Common myeloid progenitor, CD34-positive (primary cell): ENCODE data around the gene RSBN1L.

Experiments
- CTCF ChIA-PET: fragments of 350-600 bp; sonication (Branson Sonifier 250); formaldehyde crosslinking; loops from one replicate; lab custom pipeline; 2021; ENCODE audit warnings: antibody characterized with exemption; lab: Charles Lee
- POLR2A ChIA-PET: fragments of 350-600 bp; sonication (Branson Sonifier 250); formaldehyde crosslinking; loops from one replicate; lab custom pipeline; 2021; ENCODE audit warnings: antibody characterized with exemption; lab: Charles Lee
- DNase-seq, 3 donors: peaks; one replicate each; pipeline versions ENCODE4 v3.0.0 to v3.0.0-alpha.2; 2013
- H3K27ac ChIP-seq, 2 experiments: 1 replicate in 1 of 2; 2 replicates in 1 of 2; pipeline ENCODE4 v1.7.0; 2013; ENCODE audit warnings: inconsistent platforms in 2 of 2, low read length in 2 of 2, mild to moderate bottlenecking in 2 of 2, low read depth in 1 of 2, moderate library complexity in 1 of 2; ENCODE audit not compliant: severe bottlenecking in 2 of 2, insufficient read depth in 1 of 2, poor library complexity in 1 of 2
- H3K27me3 ChIP-seq, 5 experiments: replicated peaks in 2 of 5; 1 replicate in 3 of 5; 2 replicates in 2 of 5; pipeline versions ENCODE4 v1.6.1 to v1.7.0; 2013; ENCODE audit warnings: low read length in 4 of 5, mild to moderate bottlenecking in 2 of 5, moderate library complexity in 2 of 5, inconsistent platforms in 1 of 5; ENCODE audit not compliant: insufficient read depth in 5 of 5, control insufficient read depth in 4 of 5
- H3K36me3 ChIP-seq, 4 experiments: 1 replicate in 2 of 4; 2 replicates in 2 of 4; pipeline versions ENCODE4 v1.6.1 to v1.7.0; 2013; ENCODE audit warnings: low read length in 3 of 4, control low read depth in 1 of 4, mild to moderate bottlenecking in 1 of 4; ENCODE audit not compliant: control insufficient read depth in 4 of 4, insufficient read depth in 4 of 4
- H3K4me1 ChIP-seq, 4 experiments: 1 replicate in 3 of 4; 2 replicates in 1 of 4; pipeline versions ENCODE4 v1.6.1 to v1.7.1; 2013; ENCODE audit warnings: low read length in 3 of 4, mild to moderate bottlenecking in 3 of 4, control low read depth in 1 of 4, inconsistent platforms in 1 of 4, moderate library complexity in 1 of 4; ENCODE audit not compliant: control insufficient read depth in 4 of 4, insufficient read depth in 4 of 4; ENCODE audit errors: control extremely low read depth in 1 of 4
- H3K4me3 ChIP-seq, 7 experiments: 1 replicate in 4 of 7; 2 replicates in 3 of 7; pipeline versions ENCODE4 v1.5.1 to v1.7.0; 2013; ENCODE audit warnings: mild to moderate bottlenecking in 7 of 7, low read length in 6 of 7, moderate library complexity in 6 of 7, inconsistent platforms in 2 of 7, low read depth in 2 of 7, control low read depth in 1 of 7; ENCODE audit not compliant: insufficient read depth in 4 of 7, control insufficient read depth in 1 of 7; ENCODE audit errors: extremely low read depth in 1 of 7
- H3K9me3 ChIP-seq, 5 experiments: 1 replicate in 4 of 5; 2 replicates in 1 of 5; pipeline versions ENCODE4 v1.6.1 to v1.7.1; 2013; ENCODE audit warnings: low read length in 4 of 5, mild to moderate bottlenecking in 2 of 5, inconsistent platforms in 1 of 5, low read depth in 1 of 5, moderate library complexity in 1 of 5; ENCODE audit not compliant: control insufficient read depth in 4 of 5, insufficient read depth in 2 of 5; ENCODE audit errors: control extremely low read depth in 1 of 5
- WGBS: methylation state at CpG from one replicate; pipeline ENCODE4 v1.1.5; 2013; ENCODE audit not compliant: insufficient coverage; 5-methylcytosine and 5-hydroxymethylcytosine counted together

The RSBN1L gene

GRCh38 chr7:77664715-77665114 lies 31.5 kb upstream of the RSBN1L start:
- CTCF ChIA-PET, result interaction anchor here (1.0 to 2.1 kb wide), 6 partner anchors 9 to 95 kb away, joined by 3 to 9 read pairs (median 4); no protein-coding TSS in a partner anchor
- Histone ChIP-seq H3K27me3 (no peaks in the 10 kb centered on the region), H3K27ac (no peak overlapping the region), H3K4me3 (no peak overlapping the region), H3K4me1 (no peaks in the 10 kb centered on the region), H3K9me3 (no peaks in the 10 kb centered on the region), H3K36me3 (no peaks in the 10 kb centered on the region)
- POLR2A ChIA-PET, result no interaction called here
- no peak for DNase-seq

- DNase-seq, result no peak
- H3K36me3 ChIP-seq, result no peaks in the 10 kb centered on the region
- ChIA-PET CTCF (interaction anchor here (0.6 to 1.7 kb wide), 4 partner anchors 9 to 94 kb away, joined by 3 to 5 read pairs (median 4); no protein-coding TSS in a partner anchor), POLR2A (no interaction called here)
- no peaks in the 10 kb centered on the region for H3K9me3 ChIP-seq
- H3K4me1 ChIP-seq, result no peaks in the 10 kb centered on the region
- H3K27ac ChIP-seq, result no peak overlapping the region
- H3K4me3 ChIP-seq, result no peak overlapping the region
- H3K27me3 ChIP-seq, result no peaks in the 10 kb centered on the region
Measured at GRCh38 chr7:77665161-77665560, 31.1 kb upstream of the RSBN1L start.

DNA sequence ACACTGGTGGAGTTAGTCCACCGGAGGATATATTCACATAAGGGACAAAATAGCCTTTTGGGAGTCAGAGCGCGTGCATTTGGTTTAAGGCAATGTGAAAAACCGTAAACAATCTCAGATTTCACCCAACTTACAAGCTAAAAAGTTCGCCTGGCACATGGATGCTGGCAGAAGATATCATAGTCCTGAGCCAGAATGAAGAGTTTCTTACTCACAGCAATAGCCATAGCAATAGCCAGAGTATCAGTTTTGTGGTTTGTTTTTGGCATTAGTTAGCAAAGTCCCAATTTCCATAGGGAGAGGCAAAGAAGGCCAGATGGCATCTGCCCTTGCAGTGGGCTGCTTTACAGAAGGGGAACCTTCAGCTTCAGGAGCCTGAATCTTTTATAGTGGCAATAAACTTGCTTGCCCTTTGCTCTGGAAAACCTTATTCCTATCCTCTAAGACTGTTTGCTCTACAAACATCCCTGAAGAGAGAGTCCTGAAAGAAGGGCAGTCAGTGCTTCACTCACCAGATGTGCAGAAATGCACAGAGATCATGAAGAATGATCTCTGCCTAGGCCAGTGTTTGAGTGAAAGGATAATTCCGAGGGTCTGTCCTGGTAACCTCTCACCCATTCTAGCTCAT lies 28.7 kb upstream of the RSBN1L start:
- Histone ChIP-seq H3K9me3 (no peaks in the 10 kb centered on the region), H3K36me3 (no peaks in the 10 kb centered on the region), H3K4me1 (no peaks in the 10 kb centered on the region), H3K27me3 (no peaks in the 10 kb centered on the region), H3K4me3 (no peak overlapping the region), H3K27ac (no peak overlapping the region)
- WGBS, result 96% methylated on average over 4 of the region's 6 CpGs
- POLR2A ChIA-PET, result no interaction called here
- CTCF ChIA-PET, result interaction anchor here (1.0 to 1.3 kb wide), 4 partner anchors 12 to 93 kb away, joined by 4 to 6 read pairs (median 4); no protein-coding TSS in a partner anchor
- DNase-seq, result no peak

DNA sequence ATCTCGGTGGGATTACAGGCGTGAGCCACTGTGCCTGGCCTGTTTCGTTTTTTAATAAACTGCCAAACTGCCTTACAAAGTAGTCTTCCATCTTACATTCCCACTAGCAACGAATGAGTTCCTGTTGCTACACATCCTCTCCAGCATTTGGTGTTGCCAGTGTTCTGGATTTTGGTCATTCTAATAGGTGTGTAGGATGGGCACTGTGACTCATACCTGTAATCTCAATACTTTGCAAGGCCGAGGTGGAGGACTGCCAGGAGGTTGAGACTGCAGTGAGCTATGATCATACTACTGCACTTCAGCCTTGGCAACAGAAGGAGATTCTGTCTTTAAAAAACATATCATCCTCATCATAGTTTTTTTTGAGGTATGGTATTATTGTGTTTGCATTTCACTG lies 21.4 kb upstream of the RSBN1L start:
- Histone ChIP-seq H3K9me3 (no peaks in the 10 kb centered on the region), H3K4me3 (no peak overlapping the region), H3K27ac (no peak overlapping the region), H3K4me1 (no peaks in the 10 kb centered on the region), H3K27me3 (no peaks in the 10 kb centered on the region), H3K36me3 (no peaks in the 10 kb centered on the region)
- DNase-seq, result no peak
- WGBS, result no CpG with 5 or more reads among the region's 5 CpGs
- ChIA-PET POLR2A (no interaction called here), CTCF (interaction anchor here (0.7 to 2.4 kb wide), 4 partner anchors 10 to 261 kb away, joined by 3 to 11 read pairs (median 3); no protein-coding TSS in a partner anchor)

- H3K4me1 ChIP-seq, result no peaks in the 10 kb centered on the region
- DNase-seq, result no peak
- H3K36me3 ChIP-seq, result peaks cover 4 to 18% (median 12%) of the 10 kb centered on the region in 4 experiments
- ChIA-PET POLR2A (no interaction called here), CTCF (interaction anchor here (1.0 to 2.1 kb wide), 4 partner anchors 11 to 80 kb away, joined by 3 to 9 read pairs (median 5); no protein-coding TSS in a partner anchor)
- H3K9me3 ChIP-seq, result no peaks in the 10 kb centered on the region
- no peak overlapping the region for H3K27ac ChIP-seq
- H3K27me3 ChIP-seq, result no peaks in the 10 kb centered on the region
- H3K4me3 ChIP-seq, result no peak overlapping the region
Measured at GRCh38 chr7:77679608-77680007, 16.7 kb upstream of the RSBN1L start.

GRCh38 chr7:77680266-77680665 lies 16.0 kb upstream of the RSBN1L start:
- H3K27ac ChIP-seq, result no peak overlapping the region
- WGBS, result 100% methylated on average over 2 of the region's 7 CpGs
- peaks cover 4 to 18% (median 12%) of the 10 kb centered on the region in 4 experiments for H3K36me3 ChIP-seq
- H3K27me3 ChIP-seq, result no peaks in the 10 kb centered on the region
- no peak for DNase-seq
- no peaks in the 10 kb centered on the region for H3K9me3 ChIP-seq
- ChIA-PET POLR2A (no interaction called here), CTCF (interaction anchor here (1.0 kb wide), 1 partner anchor 10 kb away, joined by 4 read pairs; no protein-coding TSS in a partner anchor)
- H3K4me3 ChIP-seq, result no peak overlapping the region
- peaks cover 0 to 3% (median 1%) of the 10 kb centered on the region in 4 experiments for H3K4me1 ChIP-seq

- Histone ChIP-seq H3K4me3 (no peak overlapping the region), H3K27ac (no peak overlapping the region), H3K4me1 (peaks cover 0 to 24% (median 10%) of the 10 kb centered on the region in 4 experiments), H3K27me3 (no peaks in the 10 kb centered on the region), H3K9me3 (no peaks in the 10 kb centered on the region), H3K36me3 (peaks cover 4 to 18% (median 12%) of the 10 kb centered on the region in 4 experiments)
- 92% methylated on average over 9 of the region's 9 CpGs for WGBS
- DNase-seq, result no peak
- ChIA-PET CTCF (interaction anchor here (0.7 to 2.0 kb wide), 5 partner anchors 16 to 76 kb away, joined by 3 to 6 read pairs (median 4); no protein-coding TSS in a partner anchor), POLR2A (no interaction called here)
Measured at GRCh38 chr7:77684030-77684429, 12.2 kb upstream of the RSBN1L start.
